ENCODE measurements around the gene IGBP1. TPM values are rescaled to one million over a fixed set of nuclear protein-coding genes. Genes with fewer than 3 reads are reported as not detected.

Gene IGBP1
- polyA plus RNA-seq (2012; ENCODE audit: insufficient read depth, insufficient read length, low read depth), result 57.3 TPM

- peak; percentile 88 for DNase-seq
- TF ChIP-seq CTCF (IDR thresholded peaks at IDR 0.05; ENCODE audit: low read depth, low read length), result peak; percentile 64
- no peaks in the 10 kb centered on the region for H3K27me3 ChIP-seq
- no peaks in the 10 kb centered on the region for H3K4me1 ChIP-seq
- no peaks in the 10 kb centered on the region for H3K9me3 ChIP-seq
- H3K4me3 ChIP-seq (ENCODE audit: low read depth, low read length), result peak within 1 kb of the TSS; percentile 88
- no peaks in the 10 kb centered on the region for H3K36me3 ChIP-seq
These were observed at the start of gene IGBP1 for GRCh38 chrX:70133303-70134115. Gene IGBP1 (plus strand): TSS chrX:70133447. CDS start chrX:70133948, 501 bp downstream.

GRCh38 chrX:70084592-70085240 is 48.5 kb upstream of the IGBP1 start:
- DNase-seq, result no peak
- no peaks in the 10 kb centered on the region for H3K36me3 ChIP-seq
- no peak overlapping the region for H3K4me3 ChIP-seq (ENCODE audit: low read depth, low read length)
- no peak for TF ChIP-seq CTCF (IDR thresholded peaks at IDR 0.05; ENCODE audit: low read depth, low read length)
- H3K4me1 ChIP-seq, result no peaks in the 10 kb centered on the region
- no peaks in the 10 kb centered on the region for H3K9me3 ChIP-seq
- H3K27me3 ChIP-seq, result no peaks in the 10 kb centered on the region

GRCh38 chrX:70087857-70088630 is 45.2 kb upstream of the IGBP1 start:
- H3K36me3 ChIP-seq, result no peaks in the 10 kb centered on the region
- DNase-seq, result no peak
- no peak for TF ChIP-seq CTCF (IDR thresholded peaks at IDR 0.05; ENCODE audit: low read depth, low read length)
- no peaks in the 10 kb centered on the region for H3K9me3 ChIP-seq
- no peaks in the 10 kb centered on the region for H3K27me3 ChIP-seq
- no peaks in the 10 kb centered on the region for H3K4me1 ChIP-seq
- no peak overlapping the region for H3K4me3 ChIP-seq (ENCODE audit: low read depth, low read length)

- DNase-seq, result no peak
- H3K27me3 ChIP-seq, result no peaks in the 10 kb centered on the region
- H3K4me3 ChIP-seq (ENCODE audit: low read depth, low read length), result no peak overlapping the region
- no peak for TF ChIP-seq CTCF (IDR thresholded peaks at IDR 0.05; ENCODE audit: low read depth, low read length)
- H3K9me3 ChIP-seq, result no peaks in the 10 kb centered on the region
- no peaks in the 10 kb centered on the region for H3K36me3 ChIP-seq
- no peaks in the 10 kb centered on the region for H3K4me1 ChIP-seq
These were observed 44.5 kb upstream of the IGBP1 start for GRCh38 chrX:70088751-70089150.

- H3K9me3 ChIP-seq, result no peaks in the 10 kb centered on the region
- DNase-seq, result no peak
- no peak for TF ChIP-seq CTCF (IDR thresholded peaks at IDR 0.05; ENCODE audit: low read depth, low read length)
- no peaks in the 10 kb centered on the region for H3K36me3 ChIP-seq
- H3K4me3 ChIP-seq (ENCODE audit: low read depth, low read length), result no peak overlapping the region
- H3K4me1 ChIP-seq, result no peaks in the 10 kb centered on the region
- no peaks in the 10 kb centered on the region for H3K27me3 ChIP-seq
These were observed 43.5 kb upstream of the IGBP1 start for GRCh38 chrX:70089604-70090297.

Measured in BE2C (cell line).